ENCODE measurements around the gene ATXN10.

DNA sequence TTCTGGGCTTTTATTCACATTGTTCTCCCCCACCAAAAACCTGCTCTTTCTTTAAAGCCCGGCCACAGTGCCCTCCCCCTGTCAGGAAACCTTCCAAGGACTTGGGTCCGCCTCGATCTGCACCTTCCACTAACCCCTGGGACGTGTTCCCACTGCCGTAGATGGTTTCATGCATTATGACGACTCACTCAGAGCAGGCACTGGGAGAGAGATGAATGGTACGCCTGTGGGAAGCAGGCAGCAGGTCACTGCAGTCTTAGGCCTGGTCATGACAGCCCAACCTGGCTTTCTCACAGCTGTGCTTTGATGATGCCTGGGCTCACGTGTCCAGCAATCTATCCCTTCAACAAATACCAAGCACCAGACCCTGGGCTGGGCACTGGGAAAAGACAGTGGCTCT is 189.6 kb downstream of the ATXN10 start:
- TF ChIP-seq POLR2A (IDR thresholded peaks at IDR 0.05) (no peak), CTCF (IDR thresholded peaks at IDR 0.05) (no peak)

Data from esophagus squamous epithelium (tissue), 4 donors.